Osteoblast (primary cell): ENCODE measurements around the gene TTC7B. TPM values are rescaled to one million over a fixed set of nuclear protein-coding genes. Genes with fewer than 3 reads are reported as not detected.
A peak's percentile ranks its signal among the peaks of the same experiment; 100 is the strongest.

Experiments used
- DNase-seq: peaks from one replicate; pipeline ENCODE4 v3.0.0; 2011; ENCODE audit warnings: low spot score, mixed read lengths; ENCODE audit not compliant: insufficient read length; ENCODE audit errors: missing footprints
- H2AFZ ChIP-seq: 2 replicates; pipeline ENCODE4 v1.6.0; 2011; ENCODE audit warnings: mild to moderate bottlenecking, low read length
- H3K27ac ChIP-seq: 2 replicates; pipeline ENCODE4 v1.5.1; 2011; ENCODE audit warnings: mild to moderate bottlenecking, low read depth, low read length, moderate library complexity
- H3K27me3 ChIP-seq: 2 replicates; pipeline ENCODE4 v1.6.0; 2012; ENCODE audit warnings: mild to moderate bottlenecking, control low read depth, inconsistent platforms, low read length, moderate library complexity; ENCODE audit not compliant: insufficient read depth
- H3K36me3 ChIP-seq: 2 replicates; pipeline ENCODE4 v1.5.1; 2011; ENCODE audit warnings: mild to moderate bottlenecking, low read length, control low read depth, moderate library complexity; ENCODE audit not compliant: insufficient read depth
- H3K4me1 ChIP-seq: 2 replicates; pipeline ENCODE4 v1.5.1; 2011; ENCODE audit warnings: mild to moderate bottlenecking, low read length, control low read depth, moderate library complexity; ENCODE audit not compliant: insufficient read depth
- H3K4me2 ChIP-seq: 2 replicates; pipeline ENCODE4 v1.6.0; 2011; ENCODE audit warnings: mild to moderate bottlenecking, low read length; ENCODE audit not compliant: insufficient read depth
- H3K4me3 ChIP-seq: fragments of 200-600 bp; sonication (generic); 3 replicates; pipeline ENCODE4 v1.5.1; 2012; ENCODE audit warnings: mild to moderate bottlenecking, low read length, inconsistent platforms; ENCODE audit not compliant: insufficient read depth
- H3K79me2 ChIP-seq: 2 replicates; pipeline ENCODE4 v1.6.0; 2012; ENCODE audit warnings: mild to moderate bottlenecking, low read length, control low read depth, inconsistent platforms; ENCODE audit not compliant: insufficient read depth
- H3K9me3 ChIP-seq: 2 replicates; pipeline ENCODE4 v1.5.1; 2011; ENCODE audit warnings: low read depth, low read length, control low read depth
- H4K20me1 ChIP-seq: 2 replicates; pipeline ENCODE4 v1.6.0; 2012; ENCODE audit warnings: mild to moderate bottlenecking, low read length, control low read depth; ENCODE audit not compliant: insufficient read depth
- total RNA-seq: library from RNA; depleted of rRNA; stranded (reverse); fragments of >200 nt; gene quantifications from 2 replicates; pipeline ENCODE4 v1.2.3, GENCODE V29; 2012
- TF ChIP-seq, protein P1 (sequence below): IDR thresholded peaks from 2 replicates; pipeline ENCODE4 v1.5.1; 2011; ENCODE audit warnings: mild to moderate bottlenecking, low read depth, low read length, moderate library complexity; ENCODE audit errors: extremely low read depth

TTC7B gene
- total RNA-seq, 1 donor: 14.5 TPM

DNA sequence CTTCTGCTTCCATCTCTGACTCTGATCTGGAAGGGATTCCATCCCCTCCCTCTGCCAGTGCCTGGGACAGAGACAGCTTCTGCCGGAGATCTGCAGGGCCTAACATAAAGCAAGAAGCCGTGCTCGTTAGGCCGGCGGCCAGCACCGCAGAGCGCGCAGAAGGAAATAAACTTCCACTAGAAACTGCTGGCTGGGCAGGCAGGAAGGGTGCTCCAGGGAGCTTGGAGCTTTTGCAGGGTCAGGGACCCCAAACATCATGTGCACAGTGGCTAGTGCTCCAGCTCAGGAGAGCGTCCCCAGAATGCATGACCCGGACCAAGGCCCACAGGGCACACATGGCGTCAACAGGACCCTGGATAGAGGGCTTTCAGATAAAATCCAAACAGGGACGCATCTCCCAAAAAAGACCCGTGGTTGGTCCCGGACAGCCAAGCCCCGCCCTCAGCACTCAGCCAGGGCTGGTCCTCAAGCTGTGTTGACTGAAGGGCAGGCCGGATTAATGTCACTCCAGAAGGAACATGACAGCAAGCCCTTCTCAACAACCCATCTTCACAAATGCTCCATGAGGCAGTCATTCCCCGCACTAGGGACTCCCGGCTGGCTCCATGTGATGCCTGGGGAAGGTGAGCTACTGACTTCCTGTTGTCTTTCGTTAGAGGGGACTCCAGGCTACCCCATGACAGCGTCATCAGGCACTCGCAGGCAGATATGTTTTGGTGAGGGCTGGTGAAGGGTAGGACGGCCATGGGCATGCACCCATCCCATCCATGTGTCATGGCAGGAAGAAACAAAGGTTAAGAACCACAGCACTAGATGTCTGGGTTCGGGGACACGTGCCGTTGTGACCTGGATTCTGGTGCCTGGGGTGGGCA, 297.9 kb downstream of the TTC7B start:
- no peak overlapping the region for H3K4me3 ChIP-seq
- no peaks in the 10 kb centered on the region for H3K36me3 ChIP-seq
- no peaks in the 10 kb centered on the region for H3K27me3 ChIP-seq
- peak; percentile 70 for DNase-seq
- H3K79me2 ChIP-seq: no peaks in the 10 kb centered on the region
- H3K4me2 ChIP-seq: no peak overlapping the region
- no peaks in the 10 kb centered on the region for H4K20me1 ChIP-seq
- H3K4me1 ChIP-seq: peaks cover 10% of the 10 kb centered on the region
- H3K27ac ChIP-seq: no peak overlapping the region
- H3K9me3 ChIP-seq: no peaks in the 10 kb centered on the region
- H2AFZ ChIP-seq: no peak overlapping the region
- TF ChIP-seq, protein P1, sequence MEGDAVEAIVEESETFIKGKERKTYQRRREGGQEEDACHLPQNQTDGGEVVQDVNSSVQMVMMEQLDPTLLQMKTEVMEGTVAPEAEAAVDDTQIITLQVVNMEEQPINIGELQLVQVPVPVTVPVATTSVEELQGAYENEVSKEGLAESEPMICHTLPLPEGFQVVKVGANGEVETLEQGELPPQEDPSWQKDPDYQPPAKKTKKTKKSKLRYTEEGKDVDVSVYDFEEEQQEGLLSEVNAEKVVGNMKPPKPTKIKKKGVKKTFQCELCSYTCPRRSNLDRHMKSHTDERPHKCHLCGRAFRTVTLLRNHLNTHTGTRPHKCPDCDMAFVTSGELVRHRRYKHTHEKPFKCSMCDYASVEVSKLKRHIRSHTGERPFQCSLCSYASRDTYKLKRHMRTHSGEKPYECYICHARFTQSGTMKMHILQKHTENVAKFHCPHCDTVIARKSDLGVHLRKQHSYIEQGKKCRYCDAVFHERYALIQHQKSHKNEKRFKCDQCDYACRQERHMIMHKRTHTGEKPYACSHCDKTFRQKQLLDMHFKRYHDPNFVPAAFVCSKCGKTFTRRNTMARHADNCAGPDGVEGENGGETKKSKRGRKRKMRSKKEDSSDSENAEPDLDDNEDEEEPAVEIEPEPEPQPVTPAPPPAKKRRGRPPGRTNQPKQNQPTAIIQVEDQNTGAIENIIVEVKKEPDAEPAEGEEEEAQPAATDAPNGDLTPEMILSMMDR: no peak

DNA sequence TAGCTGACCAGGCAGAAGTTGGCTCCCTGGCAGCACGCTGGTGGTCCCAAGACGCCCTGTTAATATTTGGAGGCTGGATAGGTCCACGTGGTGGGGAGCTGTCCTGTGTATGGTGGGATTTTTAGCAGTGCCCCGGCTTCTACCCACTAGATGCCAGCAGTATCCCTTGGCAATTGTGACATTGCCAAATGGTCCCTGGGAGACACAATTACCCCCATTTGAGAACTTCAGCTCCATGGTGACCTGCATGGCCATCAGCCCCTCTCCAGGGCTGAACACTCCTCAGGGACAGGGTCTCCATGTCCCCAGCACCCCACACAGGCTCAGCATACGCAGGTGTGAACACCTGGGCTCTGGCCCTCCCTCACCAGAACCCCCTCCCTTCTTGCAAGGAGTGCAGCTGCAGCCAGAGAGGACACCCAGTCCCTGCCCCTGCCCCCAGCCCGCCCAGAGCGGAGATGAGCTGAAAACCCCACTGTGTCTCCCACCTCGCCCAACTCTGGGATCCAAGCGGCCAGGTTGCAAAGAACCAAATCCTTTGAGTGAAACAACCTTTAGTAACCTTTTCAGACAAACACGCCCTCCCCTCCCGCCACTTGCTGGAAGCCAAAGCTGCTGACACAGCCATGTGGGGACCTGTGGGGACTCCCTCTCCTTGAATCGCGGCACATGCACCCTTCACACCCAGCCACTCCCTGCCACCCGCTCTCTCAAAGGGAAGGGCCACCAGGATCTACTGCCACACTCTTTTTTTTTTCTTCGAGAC, 299.0 kb downstream of the TTC7B start:
- Histone ChIP-seq H4K20me1 (no peaks in the 10 kb centered on the region), H3K4me2 (no peak overlapping the region), H3K9me3 (no peaks in the 10 kb centered on the region), H3K4me3 (no peak overlapping the region), H3K79me2 (no peaks in the 10 kb centered on the region), H3K27me3 (no peaks in the 10 kb centered on the region), H3K36me3 (no peaks in the 10 kb centered on the region), H2AFZ (no peak overlapping the region), H3K4me1 (no peaks in the 10 kb centered on the region), H3K27ac (no peak overlapping the region)
- peak; percentile 67 for DNase-seq
- TF ChIP-seq, protein P1: no peak

DNA sequence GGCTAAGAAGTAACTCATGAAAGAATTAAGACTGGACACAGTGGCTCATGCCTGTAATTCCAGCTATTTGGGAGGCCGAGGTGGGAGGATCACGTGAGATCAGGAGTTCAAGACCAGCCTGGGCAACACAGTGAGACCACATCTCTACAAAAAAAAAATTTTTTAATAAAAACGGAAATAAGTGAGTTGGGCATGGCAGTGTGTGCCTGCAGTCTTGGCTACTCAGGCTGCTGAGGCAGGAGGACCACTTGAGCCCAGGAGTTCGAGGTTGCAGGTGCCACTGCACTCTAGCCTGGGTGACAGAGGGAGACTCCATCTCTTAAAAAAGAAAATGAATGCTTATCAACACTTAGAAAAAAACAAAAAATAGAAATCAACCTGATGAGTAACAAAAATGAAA, 301.7 kb downstream of the TTC7B start:
- Histone ChIP-seq H3K79me2 (no peaks in the 10 kb centered on the region), H3K4me1 (no peaks in the 10 kb centered on the region), H3K36me3 (no peaks in the 10 kb centered on the region), H2AFZ (no peak overlapping the region), H3K4me2 (no peak overlapping the region), H3K27me3 (no peaks in the 10 kb centered on the region), H3K9me3 (no peaks in the 10 kb centered on the region), H4K20me1 (no peaks in the 10 kb centered on the region), H3K4me3 (no peak overlapping the region), H3K27ac (no peak overlapping the region)
- TF ChIP-seq, protein P1: no peak
- no peak for DNase-seq

DNA sequence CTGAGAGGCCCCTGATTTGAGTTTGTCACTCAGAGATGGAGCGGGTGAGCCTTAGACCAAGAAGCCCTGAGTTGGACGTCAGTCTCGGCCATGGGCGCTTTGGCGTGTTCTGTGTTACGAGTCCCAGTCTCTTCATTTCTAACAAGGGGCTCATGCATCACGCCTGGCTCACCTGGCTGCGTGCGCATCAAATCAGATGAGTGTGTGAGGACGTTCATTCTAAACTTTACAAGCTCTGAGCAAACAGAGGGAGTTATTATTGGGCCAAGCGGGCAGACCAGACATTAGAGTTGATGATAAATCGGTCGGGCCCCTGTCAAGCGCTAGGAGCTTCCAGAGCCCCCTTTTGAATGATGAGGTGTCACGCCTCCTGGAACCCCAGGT, 302.2 kb downstream of the TTC7B start:
- TF ChIP-seq, protein P1: no peak
- H3K27me3 ChIP-seq: no peaks in the 10 kb centered on the region
- H3K36me3 ChIP-seq: no peaks in the 10 kb centered on the region
- H3K79me2 ChIP-seq: no peaks in the 10 kb centered on the region
- no peak overlapping the region for H2AFZ ChIP-seq
- H3K4me3 ChIP-seq: no peak overlapping the region
- no peak overlapping the region for H3K27ac ChIP-seq
- DNase-seq: no peak
- no peaks in the 10 kb centered on the region for H3K4me1 ChIP-seq
- H4K20me1 ChIP-seq: no peaks in the 10 kb centered on the region
- H3K4me2 ChIP-seq: no peak overlapping the region
- no peaks in the 10 kb centered on the region for H3K9me3 ChIP-seq
